ENCODE results near the gene PPP1R37.

PPP1R37 gene

GRCh38 chr19:45133661-45134060 is 40.7 kb downstream of the PPP1R37 start:
- Histone ChIP-seq H4K5ac (ENCODE audit: low read length) (no peak overlapping the region), H3K36me3 (ENCODE audit: control insufficient read depth, insufficient read depth, low read length) (no peaks in the 10 kb centered on the region), H2BK15ac (replicated peaks; ENCODE audit: low read depth) (no peak overlapping the region), H3K79me1 (ENCODE audit: low read length) (peaks cover 14% of the 10 kb centered on the region), H3K18ac (ENCODE audit: low read length) (no peak overlapping the region), H3K23ac (ENCODE audit: low read length) (no peak overlapping the region), H4K8ac (ENCODE audit: low read depth, low read length) (no peak overlapping the region), H3K27ac (ENCODE audit: low read depth, low read length) (no peak overlapping the region), H3K56ac (ENCODE audit: low read length) (no peak overlapping the region), H3K4me3 (ENCODE audit: low read length) (no peak overlapping the region), H2BK120ac (ENCODE audit: low read depth, low read length) (no peak overlapping the region), H3K27me3 (ENCODE audit: insufficient read depth, low read length, poor library complexity) (no peaks in the 10 kb centered on the region), H3K9ac (ENCODE audit: low read length) (no peak overlapping the region), H3K4me1 (ENCODE audit: control insufficient read depth, low read depth, low read length) (no peaks in the 10 kb centered on the region), H2BK5ac (ENCODE audit: low read length) (no peak overlapping the region), H3K79me2 (ENCODE audit: control insufficient read depth, insufficient read depth, low read length) (no peaks in the 10 kb centered on the region), H3K4me2 (ENCODE audit: low read length) (no peak overlapping the region), H2AK5ac (ENCODE audit: low read length) (no peak overlapping the region), H3K4ac (ENCODE audit: low read depth, low read length) (no peak overlapping the region)
- DNase-seq = no peak
- WGBS (ENCODE audit: extremely low coverage, insufficient coverage, low lambda C conversion rate) = no CpG with 5 or more reads among the region's 8 CpGs

DNA sequence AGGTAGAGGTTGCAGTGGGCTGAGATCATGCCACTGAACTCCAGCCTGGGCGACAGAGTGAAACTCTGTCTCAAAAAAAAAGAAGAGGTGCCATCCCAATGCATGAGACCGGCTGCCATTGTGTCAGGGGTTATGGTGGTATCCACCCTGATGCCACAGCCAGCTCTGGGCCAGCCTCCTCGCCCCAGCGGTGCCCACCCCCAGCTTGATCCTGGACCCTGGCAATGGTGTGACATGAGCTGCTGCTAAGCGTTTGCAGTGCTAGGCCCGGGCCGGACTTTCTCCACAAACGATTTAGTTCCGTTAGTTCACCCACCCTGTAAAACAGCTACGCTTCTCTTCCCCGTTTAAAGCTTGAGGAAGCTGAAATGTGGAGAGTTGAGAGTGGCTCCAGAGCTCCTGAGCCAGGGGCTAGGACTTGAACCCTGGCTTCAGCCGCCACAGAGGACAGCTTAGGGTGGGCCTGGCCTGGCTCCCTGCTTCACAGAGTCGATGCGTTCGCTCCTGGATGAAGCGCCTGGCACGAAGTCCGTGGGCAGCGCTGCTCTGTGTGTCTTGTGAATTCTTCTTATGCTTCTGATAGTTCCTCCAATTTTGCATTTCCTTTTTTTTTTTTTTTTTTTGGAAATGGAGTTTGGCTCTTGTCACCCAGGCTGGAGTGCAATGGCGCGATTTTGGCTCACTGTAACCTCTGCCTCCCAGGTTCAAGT is 42.4 kb downstream of the PPP1R37 start:
- H2BK120ac ChIP-seq (ENCODE audit: low read depth, low read length) = no peak overlapping the region
- H3K4me2 ChIP-seq (ENCODE audit: low read length) = no peak overlapping the region
- no peaks in the 10 kb centered on the region for H3K79me2 ChIP-seq (ENCODE audit: control insufficient read depth, insufficient read depth, low read length)
- H3K56ac ChIP-seq (ENCODE audit: low read length) = no peak overlapping the region
- H3K18ac ChIP-seq (ENCODE audit: low read length) = no peak overlapping the region
- DNase-seq = no peak
- H3K36me3 ChIP-seq (ENCODE audit: control insufficient read depth, insufficient read depth, low read length) = no peaks in the 10 kb centered on the region
- no peaks in the 10 kb centered on the region for H3K4me1 ChIP-seq (ENCODE audit: control insufficient read depth, low read depth, low read length)
- H2BK15ac ChIP-seq (replicated peaks; ENCODE audit: low read depth) = no peak overlapping the region
- no peak overlapping the region for H2BK5ac ChIP-seq (ENCODE audit: low read length)
- H3K23ac ChIP-seq (ENCODE audit: low read length) = no peak overlapping the region
- no peak overlapping the region for H3K4ac ChIP-seq (ENCODE audit: low read depth, low read length)
- no peak overlapping the region for H4K8ac ChIP-seq (ENCODE audit: low read depth, low read length)
- no peak overlapping the region for H2AK5ac ChIP-seq (ENCODE audit: low read length)
- H3K27ac ChIP-seq (ENCODE audit: low read depth, low read length) = no peak overlapping the region
- H4K5ac ChIP-seq (ENCODE audit: low read length) = no peak overlapping the region
- no peak overlapping the region for H3K4me3 ChIP-seq (ENCODE audit: low read length)
- H3K9ac ChIP-seq (ENCODE audit: low read length) = no peak overlapping the region
- H3K79me1 ChIP-seq (ENCODE audit: low read length) = peaks cover 9% of the 10 kb centered on the region
- H3K27me3 ChIP-seq (ENCODE audit: insufficient read depth, low read length, poor library complexity) = no peaks in the 10 kb centered on the region
- WGBS (ENCODE audit: extremely low coverage, insufficient coverage, low lambda C conversion rate) = no CpG with 5 or more reads among the region's 21 CpGs

DNA sequence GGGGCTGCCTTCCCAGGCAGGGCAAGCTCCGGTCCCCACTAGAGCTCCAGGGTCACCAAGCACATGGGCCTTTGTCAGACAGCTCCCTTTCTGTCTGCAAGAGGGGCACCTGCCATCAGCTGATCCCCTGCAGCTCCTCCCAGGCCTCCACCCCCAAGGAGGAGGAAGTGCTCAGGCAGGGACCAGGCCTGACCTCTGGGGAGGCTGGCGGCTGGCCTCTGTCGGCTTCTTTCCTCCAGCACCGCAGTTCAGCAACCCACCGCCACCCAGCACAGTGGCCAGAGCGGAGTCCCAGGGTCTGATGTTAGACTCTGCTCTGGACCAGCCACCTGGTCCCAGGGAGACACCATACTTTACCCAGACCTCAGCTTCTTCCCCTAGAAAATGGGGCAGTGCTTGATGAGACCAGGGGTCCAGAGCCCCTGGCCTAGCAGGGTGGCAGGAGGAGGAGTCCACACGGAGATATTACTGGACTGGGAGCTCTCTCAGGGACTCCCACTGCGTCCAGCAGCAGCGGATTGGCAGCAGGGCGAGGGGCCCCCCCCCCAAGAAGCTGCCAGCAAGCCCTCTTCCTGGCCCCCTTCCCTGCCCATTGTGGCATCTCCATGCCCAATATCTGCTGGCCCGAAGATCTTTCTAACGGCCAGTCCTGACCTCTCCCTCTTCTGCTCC is 43.7 kb downstream of the PPP1R37 start:
- DNase-seq = no peak
- H2BK15ac ChIP-seq (replicated peaks; ENCODE audit: low read depth) = no peak overlapping the region
- no peaks in the 10 kb centered on the region for H3K79me2 ChIP-seq (ENCODE audit: control insufficient read depth, insufficient read depth, low read length)
- no peak overlapping the region for H3K4me2 ChIP-seq (ENCODE audit: low read length)
- H3K9ac ChIP-seq (ENCODE audit: low read length) = no peak overlapping the region
- H3K4me3 ChIP-seq (ENCODE audit: low read length) = no peak overlapping the region
- no peak overlapping the region for H3K4ac ChIP-seq (ENCODE audit: low read depth, low read length)
- WGBS (ENCODE audit: extremely low coverage, insufficient coverage, low lambda C conversion rate) = no CpG with 5 or more reads among the region's 12 CpGs
- H3K27me3 ChIP-seq (ENCODE audit: insufficient read depth, low read length, poor library complexity) = no peaks in the 10 kb centered on the region
- no peak overlapping the region for H4K8ac ChIP-seq (ENCODE audit: low read depth, low read length)
- no peak overlapping the region for H3K23ac ChIP-seq (ENCODE audit: low read length)
- H3K56ac ChIP-seq (ENCODE audit: low read length) = no peak overlapping the region
- H2BK5ac ChIP-seq (ENCODE audit: low read length) = no peak overlapping the region
- H4K5ac ChIP-seq (ENCODE audit: low read length) = no peak overlapping the region
- peaks cover 5% of the 10 kb centered on the region for H3K79me1 ChIP-seq (ENCODE audit: low read length)
- no peaks in the 10 kb centered on the region for H3K4me1 ChIP-seq (ENCODE audit: control insufficient read depth, low read depth, low read length)
- H2BK120ac ChIP-seq (ENCODE audit: low read depth, low read length) = no peak overlapping the region
- no peaks in the 10 kb centered on the region for H3K36me3 ChIP-seq (ENCODE audit: control insufficient read depth, insufficient read depth, low read length)
- no peak overlapping the region for H2AK5ac ChIP-seq (ENCODE audit: low read length)
- no peak overlapping the region for H3K27ac ChIP-seq (ENCODE audit: low read depth, low read length)
- H3K18ac ChIP-seq (ENCODE audit: low read length) = no peak overlapping the region

GRCh38 chr19:45137179-45137761 is 44.3 kb downstream of the PPP1R37 start:
- H3K4me2 ChIP-seq (ENCODE audit: low read length) = no peak overlapping the region
- no CpG with 5 or more reads among the region's 17 CpGs for WGBS (ENCODE audit: extremely low coverage, insufficient coverage, low lambda C conversion rate)
- no peaks in the 10 kb centered on the region for H3K4me1 ChIP-seq (ENCODE audit: control insufficient read depth, low read depth, low read length)
- no peak for DNase-seq
- no peak overlapping the region for H2BK5ac ChIP-seq (ENCODE audit: low read length)
- no peaks in the 10 kb centered on the region for H3K27me3 ChIP-seq (ENCODE audit: insufficient read depth, low read length, poor library complexity)
- H3K36me3 ChIP-seq (ENCODE audit: control insufficient read depth, insufficient read depth, low read length) = no peaks in the 10 kb centered on the region
- no peak overlapping the region for H3K23ac ChIP-seq (ENCODE audit: low read length)
- no peak overlapping the region for H2AK5ac ChIP-seq (ENCODE audit: low read length)
- no peak overlapping the region for H3K56ac ChIP-seq (ENCODE audit: low read length)
- no peaks in the 10 kb centered on the region for H3K79me2 ChIP-seq (ENCODE audit: control insufficient read depth, insufficient read depth, low read length)
- H3K9ac ChIP-seq (ENCODE audit: low read length) = no peak overlapping the region
- H3K4ac ChIP-seq (ENCODE audit: low read depth, low read length) = no peak overlapping the region
- H3K27ac ChIP-seq (ENCODE audit: low read depth, low read length) = no peak overlapping the region
- H2BK15ac ChIP-seq (replicated peaks; ENCODE audit: low read depth) = no peak overlapping the region
- no peak overlapping the region for H4K5ac ChIP-seq (ENCODE audit: low read length)
- H2BK120ac ChIP-seq (ENCODE audit: low read depth, low read length) = no peak overlapping the region
- no peak overlapping the region for H3K18ac ChIP-seq (ENCODE audit: low read length)
- H3K4me3 ChIP-seq (ENCODE audit: low read length) = no peak overlapping the region
- no peak overlapping the region for H4K8ac ChIP-seq (ENCODE audit: low read depth, low read length)
- H3K79me1 ChIP-seq (ENCODE audit: low read length) = peaks cover 4% of the 10 kb centered on the region

GRCh38 chr19:45138303-45138751 is 45.3 kb downstream of the PPP1R37 start:
- Histone ChIP-seq H4K5ac (ENCODE audit: low read length) (no peak overlapping the region), H3K79me2 (ENCODE audit: control insufficient read depth, insufficient read depth, low read length) (no peaks in the 10 kb centered on the region), H2BK5ac (ENCODE audit: low read length) (no peak overlapping the region), H2BK120ac (ENCODE audit: low read depth, low read length) (no peak overlapping the region), H3K18ac (ENCODE audit: low read length) (no peak overlapping the region), H3K79me1 (ENCODE audit: low read length) (peaks cover 4% of the 10 kb centered on the region), H3K4me3 (ENCODE audit: low read length) (no peak overlapping the region), H4K8ac (ENCODE audit: low read depth, low read length) (no peak overlapping the region), H2BK15ac (replicated peaks; ENCODE audit: low read depth) (no peak overlapping the region), H3K4ac (ENCODE audit: low read depth, low read length) (no peak overlapping the region), H3K9ac (ENCODE audit: low read length) (no peak overlapping the region), H3K4me2 (ENCODE audit: low read length) (no peak overlapping the region), H3K23ac (ENCODE audit: low read length) (no peak overlapping the region), H3K56ac (ENCODE audit: low read length) (no peak overlapping the region), H3K36me3 (ENCODE audit: control insufficient read depth, insufficient read depth, low read length) (peaks cover 1% of the 10 kb centered on the region), H2AK5ac (ENCODE audit: low read length) (no peak overlapping the region), H3K27ac (ENCODE audit: low read depth, low read length) (no peak overlapping the region), H3K4me1 (ENCODE audit: control insufficient read depth, low read depth, low read length) (no peaks in the 10 kb centered on the region), H3K27me3 (ENCODE audit: insufficient read depth, low read length, poor library complexity) (no peaks in the 10 kb centered on the region)
- WGBS (ENCODE audit: extremely low coverage, insufficient coverage, low lambda C conversion rate) = no CpG with 5 or more reads among the region's 11 CpGs
- DNase-seq = no peak
